ENCODE data around the gene SLC9A5.

Gene SLC9A5

GRCh38 chr16:67228905-67229304, 19.9 kb upstream of the SLC9A5 start:
- no peak for DNase-seq (ENCODE audit: extremely low read depth, low read depth)
- TF ChIP-seq CTCF (IDR thresholded peaks at IDR 0.05; ENCODE audit: low read depth, low read length, missing control alignments): no peak
- no peak overlapping the region for H3K4me3 ChIP-seq (replicated peaks; ENCODE audit: low read depth, low read length)

GRCh38 chr16:67229906-67230808, 18.6 kb upstream of the SLC9A5 start:
- no peak overlapping the region for H3K4me3 ChIP-seq (replicated peaks; ENCODE audit: low read depth, low read length)
- DNase-seq (ENCODE audit: extremely low read depth, low read depth): no peak
- no peak for TF ChIP-seq CTCF (IDR thresholded peaks at IDR 0.05; ENCODE audit: low read depth, low read length, missing control alignments)

- no peak overlapping the region for H3K4me3 ChIP-seq (replicated peaks; ENCODE audit: low read depth, low read length)
- TF ChIP-seq CTCF (IDR thresholded peaks at IDR 0.05; ENCODE audit: low read depth, low read length, missing control alignments): no peak
- DNase-seq (ENCODE audit: extremely low read depth, low read depth): no peak
These were observed 17.7 kb upstream of the SLC9A5 start for GRCh38 chr16:67230809-67231660.

- no peak for TF ChIP-seq CTCF (IDR thresholded peaks at IDR 0.05; ENCODE audit: low read depth, low read length, missing control alignments)
- DNase-seq (ENCODE audit: extremely low read depth, low read depth): no peak
- no peak overlapping the region for H3K4me3 ChIP-seq (replicated peaks; ENCODE audit: low read depth, low read length)
These were observed 15.2 kb upstream of the SLC9A5 start for GRCh38 chr16:67233596-67233995.

GRCh38 chr16:67234180-67234597, 14.6 kb upstream of the SLC9A5 start:
- H3K4me3 ChIP-seq (replicated peaks; ENCODE audit: low read depth, low read length): no peak overlapping the region
- TF ChIP-seq CTCF (IDR thresholded peaks at IDR 0.05; ENCODE audit: low read depth, low read length, missing control alignments): no peak
- no peak for DNase-seq (ENCODE audit: extremely low read depth, low read depth)

GRCh38 chr16:67235816-67236562, 12.8 kb upstream of the SLC9A5 start:
- no peak for DNase-seq (ENCODE audit: extremely low read depth, low read depth)
- TF ChIP-seq CTCF (IDR thresholded peaks at IDR 0.05; ENCODE audit: low read depth, low read length, missing control alignments): no peak
- H3K4me3 ChIP-seq (replicated peaks; ENCODE audit: low read depth, low read length): no peak overlapping the region

Measured in HFF-Myc (cell line).